Natural killer cell (primary cell): ENCODE measurements around the gene TEKTIP1. TPM values are rescaled to one million over a fixed set of nuclear protein-coding genes. Genes with fewer than 3 reads are reported as not detected.

ENCODE experiments used
- ATAC-seq, 3 donors: fragments of 150-1000 bp in 2 of 3; fragments of 200-7000 bp in 1 of 3; cut with Tn5 transposase; 1 replicate in 1 of 3; 2 replicates in 2 of 3; pipeline ENCODE4 v1.10.0; 2021; ENCODE audit warnings: mild to moderate bottlenecking in 2 of 3, moderate library complexity in 2 of 3
- DNase-seq, 2 donors: peaks; one replicate each; pipeline versions ENCODE4 v3.0.0 to v3.0.0-alpha.2; 2013 to 2021; ENCODE audit warnings: mixed read lengths in 1 of 2
- H3K27ac ChIP-seq: one replicate; pipeline ENCODE4 v1.5.1; 2013; ENCODE audit warnings: mild to moderate bottlenecking, low read length
- H3K27me3 ChIP-seq: one replicate; pipeline ENCODE4 v1.6.1; 2013; ENCODE audit warnings: low read length; ENCODE audit not compliant: control insufficient read depth, insufficient read depth
- H3K36me3 ChIP-seq: one replicate; pipeline ENCODE4 v1.6.1; 2013; ENCODE audit warnings: low read length; ENCODE audit not compliant: control insufficient read depth, insufficient read depth
- H3K4me1 ChIP-seq: one replicate; pipeline ENCODE4 v1.6.1; 2013; ENCODE audit warnings: low read length; ENCODE audit not compliant: control insufficient read depth, insufficient read depth
- H3K4me3 ChIP-seq: one replicate; pipeline ENCODE4 v1.5.1; 2013; ENCODE audit warnings: low read length
- H3K9me3 ChIP-seq: one replicate; pipeline ENCODE4 v1.6.1; 2013; ENCODE audit warnings: low read length; ENCODE audit not compliant: control insufficient read depth, insufficient read depth
- H3K27ac Mint-ChIP-seq, 2 donors: one replicate each; pipeline ENCODE4 v1.8.0; 2022; ENCODE audit warnings: mild to moderate bottlenecking in 2 of 2, mixed read lengths in 2 of 2, moderate library complexity in 1 of 2
- H3K27me3 Mint-ChIP-seq, 2 donors: one replicate each; pipeline ENCODE4 v1.8.0; 2022; ENCODE audit warnings: low read depth in 2 of 2, mixed read lengths in 2 of 2
- H3K36me3 Mint-ChIP-seq: one replicate; pipeline ENCODE4 v1.8.0; 2022; ENCODE audit warnings: mixed read lengths
- H3K4me1 Mint-ChIP-seq, 2 donors: one replicate each; pipeline ENCODE4 v1.8.0; 2022; ENCODE audit warnings: mixed read lengths in 2 of 2
- H3K4me3 Mint-ChIP-seq: one replicate; pipeline ENCODE4 v1.8.0; 2022; ENCODE audit warnings: mild to moderate bottlenecking, moderate library complexity, mixed read lengths
- H3K9me3 Mint-ChIP-seq, 2 donors: one replicate each; pipeline ENCODE4 v1.8.0; 2022; ENCODE audit warnings: mixed read lengths in 2 of 2
- WGBS: methylation state at CpG from one replicate; pipeline ENCODE4 v1.1.7; 2013; ENCODE audit warnings: missing lambda C conversion rate; ENCODE audit not compliant: insufficient coverage; 5-methylcytosine and 5-hydroxymethylcytosine counted together
- intact Hi-C: fragments of 100-400 bp; cut with micrococcal nuclease; formaldehyde crosslinking; loops from one replicate; pipeline ENCODE4 v1.14.2; 2022
- total RNA-seq, 4 donors: library from RNA; stranded (reverse); fragments of 120-200 nt in 1 of 4; gene quantifications; one replicate each; pipeline versions ENCODE4 v1.2.3 to v1.2.4, GENCODE V29; 2013 to 2022
- TF ChIP-seq, protein P1 (sequence below): fragments of 200-600 bp; IDR thresholded peaks from one replicate; pipeline ENCODE4 v1.8.0; 2022; ENCODE audit warnings: antibody characterized with exemption

TEKTIP1 gene
- total RNA-seq, 3 donors from 2014 or later (not counting 1 experiment from before 2014, with no cell fraction given) = 5.9 to 11.6 (median 6.4) TPM

DNA sequence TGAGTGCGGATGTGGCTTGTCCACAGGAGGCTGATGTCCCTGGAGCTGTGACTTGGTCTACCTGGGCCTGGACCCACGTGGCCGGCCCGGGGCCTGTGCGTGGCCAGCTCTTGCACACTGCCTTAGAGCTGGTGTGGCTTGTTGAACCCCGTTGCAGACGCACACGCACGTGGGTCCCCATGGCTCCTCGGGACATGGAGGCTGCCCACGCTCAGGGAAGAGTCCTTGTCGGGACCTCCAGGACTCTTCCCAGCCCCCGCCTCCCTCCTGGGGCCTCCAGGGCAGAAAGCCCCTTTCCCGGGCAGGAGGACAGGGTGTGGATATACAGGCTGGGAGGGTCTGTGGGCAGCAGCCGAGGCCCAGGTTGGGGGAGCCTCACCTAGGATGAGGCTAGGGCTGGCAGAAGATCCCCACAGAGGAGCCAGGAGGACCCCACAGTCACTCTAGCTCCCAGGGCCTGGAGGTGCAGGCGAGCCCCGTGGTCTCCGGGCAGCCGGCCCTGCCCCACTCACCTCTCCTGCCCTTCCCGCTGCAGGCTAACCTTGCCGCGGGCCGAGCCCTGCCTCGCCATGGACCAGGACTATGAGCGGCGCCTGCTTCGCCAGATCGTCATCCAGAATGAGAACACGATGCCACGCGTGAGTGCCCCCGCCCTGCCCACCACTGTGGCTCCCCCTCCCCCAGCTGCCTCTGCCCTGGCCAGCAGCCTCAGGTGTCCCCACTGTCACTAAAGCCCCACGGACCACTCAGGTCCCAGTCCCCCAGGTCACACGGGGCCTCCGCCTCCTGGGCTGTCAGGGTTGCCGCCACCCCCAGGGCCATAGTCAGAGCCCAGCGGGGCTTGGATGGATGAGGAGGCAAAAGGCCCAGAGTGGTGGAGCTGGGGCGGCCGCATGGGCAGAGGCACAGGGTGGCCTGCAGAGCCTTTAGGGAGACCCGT lies 16.3 kb upstream of the TEKTIP1 start:
- no peaks in the 10 kb centered on the region for H3K9me3 Mint-ChIP-seq
- no peaks in the 10 kb centered on the region for H3K27me3 Mint-ChIP-seq
- H3K4me3 Mint-ChIP-seq = no peak overlapping the region
- intact Hi-C loops = no loop called here
- 97% methylated on average over 40 of the region's 40 CpGs for WGBS
- no peak for DNase-seq
- Histone ChIP-seq H3K27ac (no peak overlapping the region), H3K4me3 (no peak overlapping the region), H3K36me3 (peaks cover 45% of the 10 kb centered on the region), H3K9me3 (no peaks in the 10 kb centered on the region), H3K27me3 (no peaks in the 10 kb centered on the region), H3K4me1 (peaks cover 3% of the 10 kb centered on the region)
- ATAC-seq = no peak
- peaks cover 11 to 14% of the 10 kb centered on the region in 2 donors for H3K4me1 Mint-ChIP-seq
- no peak overlapping the region for H3K27ac Mint-ChIP-seq
- TF ChIP-seq, protein P1, sequence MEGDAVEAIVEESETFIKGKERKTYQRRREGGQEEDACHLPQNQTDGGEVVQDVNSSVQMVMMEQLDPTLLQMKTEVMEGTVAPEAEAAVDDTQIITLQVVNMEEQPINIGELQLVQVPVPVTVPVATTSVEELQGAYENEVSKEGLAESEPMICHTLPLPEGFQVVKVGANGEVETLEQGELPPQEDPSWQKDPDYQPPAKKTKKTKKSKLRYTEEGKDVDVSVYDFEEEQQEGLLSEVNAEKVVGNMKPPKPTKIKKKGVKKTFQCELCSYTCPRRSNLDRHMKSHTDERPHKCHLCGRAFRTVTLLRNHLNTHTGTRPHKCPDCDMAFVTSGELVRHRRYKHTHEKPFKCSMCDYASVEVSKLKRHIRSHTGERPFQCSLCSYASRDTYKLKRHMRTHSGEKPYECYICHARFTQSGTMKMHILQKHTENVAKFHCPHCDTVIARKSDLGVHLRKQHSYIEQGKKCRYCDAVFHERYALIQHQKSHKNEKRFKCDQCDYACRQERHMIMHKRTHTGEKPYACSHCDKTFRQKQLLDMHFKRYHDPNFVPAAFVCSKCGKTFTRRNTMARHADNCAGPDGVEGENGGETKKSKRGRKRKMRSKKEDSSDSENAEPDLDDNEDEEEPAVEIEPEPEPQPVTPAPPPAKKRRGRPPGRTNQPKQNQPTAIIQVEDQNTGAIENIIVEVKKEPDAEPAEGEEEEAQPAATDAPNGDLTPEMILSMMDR = no peak
- H3K36me3 Mint-ChIP-seq = no peaks in the 10 kb centered on the region

DNA sequence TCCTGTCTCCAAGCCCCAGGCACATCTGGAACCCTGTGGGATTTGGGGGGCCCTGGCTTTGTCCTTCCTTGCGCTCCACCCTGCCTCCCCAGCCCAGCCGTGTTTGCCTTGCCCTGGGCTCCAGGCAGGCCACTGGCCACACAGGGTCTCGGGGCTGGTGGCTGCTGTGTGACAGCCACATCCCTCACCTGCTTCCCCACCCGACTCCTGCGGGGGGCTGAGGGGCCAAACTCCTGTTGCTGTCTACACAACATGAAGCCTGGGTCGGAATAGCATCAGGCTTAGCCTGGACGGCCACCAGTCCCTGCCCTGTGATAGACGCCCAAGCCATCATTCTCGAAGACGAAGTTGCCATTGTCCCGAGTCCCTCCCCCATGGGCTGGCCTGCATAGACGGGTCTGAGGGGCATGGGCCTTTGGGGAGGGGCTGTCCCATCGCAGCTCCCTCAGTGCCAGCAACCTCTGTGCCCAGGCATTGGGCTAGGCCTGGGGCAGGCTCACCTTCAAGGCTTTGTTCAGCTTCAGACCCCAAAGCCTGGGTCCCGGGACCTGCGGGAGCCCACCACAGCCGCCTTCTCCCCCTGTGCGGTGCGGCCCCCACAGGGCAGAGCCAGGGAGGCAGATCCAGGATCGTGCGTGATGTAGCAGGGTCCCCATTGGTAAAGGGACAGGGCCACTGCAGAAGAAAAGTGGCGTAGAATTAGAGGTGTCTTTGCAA lies 15.5 kb upstream of the TEKTIP1 start:
- Histone ChIP-seq H3K27me3 (no peaks in the 10 kb centered on the region), H3K36me3 (peaks cover 52% of the 10 kb centered on the region), H3K27ac (no peak overlapping the region), H3K9me3 (no peaks in the 10 kb centered on the region), H3K4me3 (no peak overlapping the region), H3K4me1 (peaks cover 3% of the 10 kb centered on the region)
- intact Hi-C loops = no loop called here
- no peaks in the 10 kb centered on the region for H3K36me3 Mint-ChIP-seq
- no peak for DNase-seq
- TF ChIP-seq, protein P1 = no peak
- no peak for ATAC-seq
- WGBS = 98% methylated on average over 21 of the region's 21 CpGs
- no peaks in the 10 kb centered on the region for H3K9me3 Mint-ChIP-seq
- no peak overlapping the region for H3K4me3 Mint-ChIP-seq
- H3K27ac Mint-ChIP-seq = no peak overlapping the region
- H3K27me3 Mint-ChIP-seq = no peaks in the 10 kb centered on the region
- peaks cover 11 to 14% of the 10 kb centered on the region in 2 donors for H3K4me1 Mint-ChIP-seq

DNA sequence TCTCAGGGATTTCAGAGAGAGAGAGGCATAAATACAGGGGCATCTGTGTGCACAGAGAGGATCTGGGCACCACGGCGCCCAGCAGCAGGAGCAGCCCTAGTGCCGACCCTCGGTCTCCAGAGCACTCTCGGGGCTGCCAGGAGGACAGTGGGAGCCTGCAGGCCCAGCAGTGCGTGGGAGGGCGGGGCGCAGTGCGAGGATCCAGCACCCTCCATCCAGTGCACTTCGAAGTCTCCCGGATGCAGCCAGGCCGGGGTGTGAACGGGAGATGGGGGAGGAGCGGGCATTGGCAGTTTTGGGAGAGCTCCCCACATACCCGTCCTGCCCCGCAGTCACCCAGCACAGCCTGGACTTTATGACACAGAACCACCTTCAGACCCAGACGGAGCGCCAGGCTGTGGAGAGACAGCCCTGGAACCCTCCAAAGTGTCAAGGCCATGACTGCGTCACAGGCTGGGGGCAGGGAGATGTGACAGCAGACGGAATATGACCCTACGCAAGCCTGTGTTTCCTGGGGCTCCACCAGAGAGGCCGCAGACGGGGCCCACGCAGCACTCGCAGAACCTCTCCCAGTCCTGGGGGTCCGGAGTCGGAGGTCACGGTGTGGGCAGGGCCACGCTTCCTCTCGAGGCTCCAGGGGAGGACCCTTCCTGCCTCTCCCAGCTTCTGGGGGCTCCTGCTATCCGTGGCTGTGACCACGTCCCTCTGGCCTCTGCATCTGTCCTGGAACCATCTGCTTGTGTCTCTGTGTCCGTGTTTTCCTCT lies 14.7 kb upstream of the TEKTIP1 start:
- no peaks in the 10 kb centered on the region for H3K27me3 Mint-ChIP-seq
- H3K4me1 ChIP-seq = peaks cover 3% of the 10 kb centered on the region
- no peaks in the 10 kb centered on the region for H3K9me3 ChIP-seq
- no peaks in the 10 kb centered on the region for H3K27me3 ChIP-seq
- ATAC-seq (no peak), DNase-seq (no peak)
- no peaks in the 10 kb centered on the region for H3K36me3 Mint-ChIP-seq
- H3K9me3 Mint-ChIP-seq = no peaks in the 10 kb centered on the region
- H3K4me1 Mint-ChIP-seq = peaks cover 11 to 14% of the 10 kb centered on the region in 2 donors
- no peak overlapping the region for H3K4me3 Mint-ChIP-seq
- intact Hi-C loops = no loop called here
- H3K27ac Mint-ChIP-seq = no peak overlapping the region
- H3K4me3 ChIP-seq = no peak overlapping the region
- WGBS = 96% methylated on average over 33 of the region's 33 CpGs
- TF ChIP-seq, protein P1 = no peak
- H3K36me3 ChIP-seq = peaks cover 52% of the 10 kb centered on the region
- H3K27ac ChIP-seq = no peak overlapping the region
